ENCODE measurements around the gene LRRC74B. TPM values are rescaled to one million over a fixed set of nuclear protein-coding genes. Genes with fewer than 3 reads are reported as not detected.

The LRRC74B gene
- polyA plus RNA-seq, 1 of the 3 experiments (the other 2 are of a cell fraction) = 0.03 TPM

- H3K79me2 ChIP-seq (ENCODE audit: insufficient read depth) = no peaks in the 10 kb centered on the region
- ChIA-PET CTCF (interaction anchor here (1.4 to 1.6 kb wide), 2 partner anchors 19 to 84 kb away, joined by 4 read pairs; no protein-coding TSS in a partner anchor), POLR2A (no interaction called here)
- H3K4me2 ChIP-seq = no peak overlapping the region
- H3K27ac ChIP-seq (ENCODE audit: low read depth in 2 of 2, low read length in 1 of 2) = no peak overlapping the region
- no peaks in the 10 kb centered on the region for H3K36me3 ChIP-seq (replicated peaks in 1 of 2; ENCODE audit: control insufficient read depth in 1 of 2, insufficient read depth in 2 of 2, low read length in 1 of 2)
- H3K4me3 ChIP-seq (ENCODE audit: low read depth in 2 of 2, low read length in 1 of 2) = no peak overlapping the region
- H3K27me3 ChIP-seq (ENCODE audit: insufficient read depth) = no peaks in the 10 kb centered on the region; the same call in 1 of the 2 replicates
- H4K20me1 ChIP-seq (ENCODE audit: insufficient read depth) = no peaks in the 10 kb centered on the region
- no peaks in the 10 kb centered on the region for H3K9me3 ChIP-seq
- H2AFZ ChIP-seq (ENCODE audit: low read depth) = no peak overlapping the region
- TF ChIP-seq RCOR1 (IDR thresholded peaks at IDR 0.05; ENCODE audit: low read length) = no peak
- H3K9ac ChIP-seq = no peak overlapping the region
- peaks cover 12% of the 10 kb centered on the region for H3F3A ChIP-seq (replicated peaks; ENCODE audit: insufficient read depth)
- H3K4me1 ChIP-seq (ENCODE audit: control insufficient read depth in 1 of 2, insufficient read depth in 2 of 2, low read depth in 1 of 2, low read length in 1 of 2) = peaks cover 8 to 11% of the 10 kb centered on the region in 2 experiments; a peak in 2 of 4 replicates
- no peaks in the 10 kb centered on the region for H3K9me2 ChIP-seq
- no peak for DNase-seq
- WGBS (ENCODE audit: low lambda C conversion rate) = 84% methylated on average over 2 of the region's 2 CpGs
Observed at GRCh38 chr22:21105294-21105693, 59.5 kb downstream of the LRRC74B start.

GRCh38 chr22:21106000-21106399 is 60.3 kb downstream of the LRRC74B start:
- WGBS (ENCODE audit: low lambda C conversion rate) = 69% methylated on average over 5 of the region's 5 CpGs
- no peaks in the 10 kb centered on the region for H4K20me1 ChIP-seq (ENCODE audit: insufficient read depth)
- CTCF ChIA-PET = interaction anchor here (0.6 kb wide), 1 partner anchor 101 kb away, joined by 3 read pairs; no protein-coding TSS in a partner anchor
- no peaks in the 10 kb centered on the region for H3K9me3 ChIP-seq
- no peaks in the 10 kb centered on the region for H3K9me2 ChIP-seq
- POLR2A ChIA-PET = interaction anchor here (0.6 kb wide), 1 partner anchor 638 kb away, joined by 3 read pairs; no protein-coding TSS in a partner anchor
- H3F3A ChIP-seq (replicated peaks; ENCODE audit: insufficient read depth) = peaks cover 11% of the 10 kb centered on the region
- no peak for DNase-seq
- no peak overlapping the region for H3K4me2 ChIP-seq
- no peak for TF ChIP-seq EZH2phosphoT487 (IDR thresholded peaks at IDR 0.05; ENCODE audit: borderline replicate concordance, low read depth)
- TF ChIP-seq PBX3 (IDR thresholded peaks at IDR 0.05) = no peak
- no peak for TF ChIP-seq RFX5 (IDR thresholded peaks at IDR 0.05; ENCODE audit: low read length)
- no peak for TF ChIP-seq FOSL2 (IDR thresholded peaks at IDR 0.05; ENCODE audit: borderline replicate concordance, low read depth)
- no peak for TF ChIP-seq CHD2 (IDR thresholded peaks at IDR 0.05; ENCODE audit: low read length, partially characterized antibody)
- TF ChIP-seq EP300 (IDR thresholded peaks at IDR 0.05; ENCODE audit: borderline replicate concordance in 1 of 2, low read depth in 1 of 2, low read length in 1 of 2) = no peak
- TF ChIP-seq POLR2AphosphoS5 (IDR thresholded peaks at IDR 0.05; ENCODE audit: low read depth, low read length) = no peak
- no peak for TF ChIP-seq TEAD4 (IDR thresholded peaks at IDR 0.05; ENCODE audit: borderline replicate concordance, insufficient read depth)
- TF ChIP-seq MEF2A (IDR thresholded peaks at IDR 0.05; ENCODE audit: borderline replicate concordance, low read depth) = no peak
- no peak for TF ChIP-seq NFIC (IDR thresholded peaks at IDR 0.05; ENCODE audit: borderline replicate concordance)
- no peak for TF ChIP-seq GATA2 (CRISPR knock-in tag; IDR thresholded peaks at IDR 0.05)
- TF ChIP-seq IRF3 (IDR thresholded peaks at IDR 0.05; ENCODE audit: low read depth, low read length) = no peak
- no peak for TF ChIP-seq RCOR1 (IDR thresholded peaks at IDR 0.05; ENCODE audit: low read length)
- no peak for TF ChIP-seq ELF1 (IDR thresholded peaks at IDR 0.05)
- TF ChIP-seq MXI1 (IDR thresholded peaks at IDR 0.05; ENCODE audit: low read depth, low read length) = no peak
- no peak for TF ChIP-seq USF2 (IDR thresholded peaks at IDR 0.05; ENCODE audit: borderline replicate concordance, low read depth, low read length)
- H3K79me2 ChIP-seq (ENCODE audit: insufficient read depth) = no peaks in the 10 kb centered on the region
- H3K27ac ChIP-seq (ENCODE audit: low read depth in 2 of 2, low read length in 1 of 2) = no peak overlapping the region
- H3K9ac ChIP-seq = no peak overlapping the region
- H3K27me3 ChIP-seq (ENCODE audit: insufficient read depth) = no peaks in the 10 kb centered on the region; the same call in 1 of the 2 replicates
- peaks cover 8 to 11% of the 10 kb centered on the region in 2 experiments; a peak in 2 of 4 replicates for H3K4me1 ChIP-seq (ENCODE audit: control insufficient read depth in 1 of 2, insufficient read depth in 2 of 2, low read depth in 1 of 2, low read length in 1 of 2)
- no peak overlapping the region for H3K4me3 ChIP-seq (ENCODE audit: low read depth in 2 of 2, low read length in 1 of 2)
- H3K36me3 ChIP-seq (replicated peaks in 1 of 2; ENCODE audit: control insufficient read depth in 1 of 2, insufficient read depth in 2 of 2, low read length in 1 of 2) = no peaks in the 10 kb centered on the region
- no peak overlapping the region for H2AFZ ChIP-seq (ENCODE audit: low read depth)

All from SK-N-SH (cell line).